ENCODE measurements around the gene ILF2. TPM values are rescaled to one million over a fixed set of nuclear protein-coding genes. Genes with fewer than 3 reads are reported as not detected.

Gene ILF2
- polyA plus RNA-seq, 1 of the 3 experiments (the other 2 are of a cell fraction) = 189 TPM

DNA sequence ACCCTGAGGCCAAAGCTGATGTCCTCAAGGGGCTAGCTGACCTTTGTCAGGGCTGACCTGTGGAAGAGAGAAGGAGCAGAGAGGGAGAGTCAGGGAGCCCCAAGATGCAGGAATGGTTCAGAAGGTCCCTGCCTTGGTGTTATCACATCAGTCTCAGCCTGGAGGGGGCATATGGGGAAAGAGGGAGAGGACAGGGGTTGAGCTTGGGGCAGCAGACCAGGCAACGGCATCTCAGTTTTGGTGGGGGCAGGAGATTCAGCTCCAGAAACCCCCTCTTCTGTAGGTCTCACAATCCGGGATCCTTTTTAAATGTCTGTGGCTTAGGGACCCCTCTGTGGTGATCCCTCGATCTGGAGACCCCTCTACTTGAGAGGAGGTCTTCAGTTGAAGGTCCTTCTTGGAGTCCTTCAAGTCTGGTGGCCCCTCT is 44.3 kb downstream of the ILF2 start (continued):
- TF ChIP-seq, protein P1, sequence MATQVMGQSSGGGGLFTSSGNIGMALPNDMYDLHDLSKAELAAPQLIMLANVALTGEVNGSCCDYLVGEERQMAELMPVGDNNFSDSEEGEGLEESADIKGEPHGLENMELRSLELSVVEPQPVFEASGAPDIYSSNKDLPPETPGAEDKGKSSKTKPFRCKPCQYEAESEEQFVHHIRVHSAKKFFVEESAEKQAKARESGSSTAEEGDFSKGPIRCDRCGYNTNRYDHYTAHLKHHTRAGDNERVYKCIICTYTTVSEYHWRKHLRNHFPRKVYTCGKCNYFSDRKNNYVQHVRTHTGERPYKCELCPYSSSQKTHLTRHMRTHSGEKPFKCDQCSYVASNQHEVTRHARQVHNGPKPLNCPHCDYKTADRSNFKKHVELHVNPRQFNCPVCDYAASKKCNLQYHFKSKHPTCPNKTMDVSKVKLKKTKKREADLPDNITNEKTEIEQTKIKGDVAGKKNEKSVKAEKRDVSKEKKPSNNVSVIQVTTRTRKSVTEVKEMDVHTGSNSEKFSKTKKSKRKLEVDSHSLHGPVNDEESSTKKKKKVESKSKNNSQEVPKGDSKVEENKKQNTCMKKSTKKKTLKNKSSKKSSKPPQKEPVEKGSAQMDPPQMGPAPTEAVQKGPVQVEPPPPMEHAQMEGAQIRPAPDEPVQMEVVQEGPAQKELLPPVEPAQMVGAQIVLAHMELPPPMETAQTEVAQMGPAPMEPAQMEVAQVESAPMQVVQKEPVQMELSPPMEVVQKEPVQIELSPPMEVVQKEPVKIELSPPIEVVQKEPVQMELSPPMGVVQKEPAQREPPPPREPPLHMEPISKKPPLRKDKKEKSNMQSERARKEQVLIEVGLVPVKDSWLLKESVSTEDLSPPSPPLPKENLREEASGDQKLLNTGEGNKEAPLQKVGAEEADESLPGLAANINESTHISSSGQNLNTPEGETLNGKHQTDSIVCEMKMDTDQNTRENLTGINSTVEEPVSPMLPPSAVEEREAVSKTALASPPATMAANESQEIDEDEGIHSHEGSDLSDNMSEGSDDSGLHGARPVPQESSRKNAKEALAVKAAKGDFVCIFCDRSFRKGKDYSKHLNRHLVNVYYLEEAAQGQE (IDR thresholded peaks at IDR 0.05; ENCODE audit: low read depth, low read length) = no peak
- no peak for TF ChIP-seq TCF12 (IDR thresholded peaks at IDR 0.05)
- no peak for TF ChIP-seq RFX5 (IDR thresholded peaks at IDR 0.05; ENCODE audit: low read length)
- TF ChIP-seq, protein P2, sequence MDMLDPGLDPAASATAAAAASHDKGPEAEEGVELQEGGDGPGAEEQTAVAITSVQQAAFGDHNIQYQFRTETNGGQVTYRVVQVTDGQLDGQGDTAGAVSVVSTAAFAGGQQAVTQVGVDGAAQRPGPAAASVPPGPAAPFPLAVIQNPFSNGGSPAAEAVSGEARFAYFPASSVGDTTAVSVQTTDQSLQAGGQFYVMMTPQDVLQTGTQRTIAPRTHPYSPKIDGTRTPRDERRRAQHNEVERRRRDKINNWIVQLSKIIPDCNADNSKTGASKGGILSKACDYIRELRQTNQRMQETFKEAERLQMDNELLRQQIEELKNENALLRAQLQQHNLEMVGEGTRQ (IDR thresholded peaks at IDR 0.05; ENCODE audit: borderline replicate concordance, low read depth, low read length) = no peak
- no peak for TF ChIP-seq FOXM1 (IDR thresholded peaks at IDR 0.05; ENCODE audit: low read depth)
- TF ChIP-seq SIN3A (IDR thresholded peaks at IDR 0.05; ENCODE audit: borderline replicate concordance, low read depth, low read length) = no peak
- no peak for TF ChIP-seq RXRA (IDR thresholded peaks at IDR 0.05; ENCODE audit: borderline replicate concordance, low read depth)
- TF ChIP-seq MEF2A (IDR thresholded peaks at IDR 0.05; ENCODE audit: borderline replicate concordance, low read depth) = no peak
- TF ChIP-seq GABPA (IDR thresholded peaks at IDR 0.05; ENCODE audit: low read depth) = no peak

DNA sequence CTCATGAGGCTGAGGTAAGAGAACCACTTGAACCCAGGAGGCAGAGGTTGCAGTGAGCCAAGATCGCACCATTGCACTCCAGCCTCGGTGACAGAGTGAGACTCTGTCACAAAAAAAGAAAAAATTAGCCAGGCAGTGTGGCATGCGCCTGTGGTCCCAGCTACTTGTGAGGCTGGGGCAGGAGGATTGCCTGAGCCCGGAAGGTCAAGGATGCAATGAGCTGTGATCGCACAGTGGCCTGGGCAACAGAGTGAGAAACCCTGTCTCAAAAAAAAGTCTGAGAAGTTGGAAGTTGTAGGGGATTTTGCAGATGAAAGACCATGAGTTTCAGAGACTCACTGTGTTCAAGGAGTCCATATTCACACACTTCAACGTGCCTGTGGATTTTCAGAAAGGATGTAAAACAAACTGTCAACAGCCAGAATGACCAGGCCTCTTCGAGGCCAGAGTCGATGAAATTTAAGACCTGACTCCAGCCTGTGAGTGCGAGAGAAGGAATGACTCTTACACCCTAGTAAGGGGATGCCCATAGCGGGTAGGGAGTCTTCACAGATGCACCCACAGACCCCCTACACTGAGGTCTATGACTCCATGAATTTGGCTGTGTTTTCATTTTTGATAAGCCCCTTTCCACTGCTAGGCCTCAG is 45.7 kb downstream of the ILF2 start:
- Histone ChIP-seq H3K4me2 (no peak overlapping the region), H3K9me2 (no peaks in the 10 kb centered on the region), H3K9me3 (no peaks in the 10 kb centered on the region), H2AFZ (ENCODE audit: low read depth) (no peak overlapping the region), H4K20me1 (ENCODE audit: insufficient read depth) (no peaks in the 10 kb centered on the region), H3K36me3 (replicated peaks in 1 of 2; ENCODE audit: control insufficient read depth in 1 of 2, insufficient read depth in 2 of 2, low read length in 1 of 2) (no peaks in the 10 kb centered on the region), H3K27ac (ENCODE audit: low read depth in 2 of 2, low read length in 1 of 2) (no peak overlapping the region), H3K27me3 (ENCODE audit: insufficient read depth) (no peaks in the 10 kb centered on the region), H3K9ac (no peak overlapping the region), H3F3A (replicated peaks; ENCODE audit: insufficient read depth) (peaks cover 8% of the 10 kb centered on the region), H3K79me2 (ENCODE audit: insufficient read depth) (no peaks in the 10 kb centered on the region), H3K4me1 (ENCODE audit: control insufficient read depth in 1 of 2, insufficient read depth in 2 of 2, low read depth in 1 of 2, low read length in 1 of 2) (peaks cover 10 to 11% of the 10 kb centered on the region in 2 experiments; a peak in 2 of 4 replicates), H3K4me3 (ENCODE audit: low read depth in 2 of 2, low read length in 1 of 2) (no peak overlapping the region)
- DNase-seq = no peak
- WGBS (ENCODE audit: low lambda C conversion rate) = 88% methylated on average over 10 of the region's 10 CpGs
- ChIA-PET POLR2A (no interaction called here), CTCF (interaction anchor here (8.3 kb wide), 1 partner anchor 9 kb away, joined by 62 read pairs; the partner anchor contains the start of genes S100A14 and S100A16)
- TF ChIP-seq NRF1 (IDR thresholded peaks at IDR 0.05; ENCODE audit: low read depth, low read length) (no peak), GABPA (IDR thresholded peaks at IDR 0.05; ENCODE audit: low read depth) (no peak), FOSL2 (IDR thresholded peaks at IDR 0.05; ENCODE audit: borderline replicate concordance, low read depth) (no peak), TAF1 (IDR thresholded peaks at IDR 0.05; ENCODE audit: borderline replicate concordance, low read depth, low read length) (no peak)
- TF ChIP-seq, protein P3, sequence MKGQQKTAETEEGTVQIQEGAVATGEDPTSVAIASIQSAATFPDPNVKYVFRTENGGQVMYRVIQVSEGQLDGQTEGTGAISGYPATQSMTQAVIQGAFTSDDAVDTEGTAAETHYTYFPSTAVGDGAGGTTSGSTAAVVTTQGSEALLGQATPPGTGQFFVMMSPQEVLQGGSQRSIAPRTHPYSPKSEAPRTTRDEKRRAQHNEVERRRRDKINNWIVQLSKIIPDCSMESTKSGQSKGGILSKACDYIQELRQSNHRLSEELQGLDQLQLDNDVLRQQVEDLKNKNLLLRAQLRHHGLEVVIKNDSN (IDR thresholded peaks at IDR 0.05; ENCODE audit: borderline replicate concordance, low read depth) = no peak
- TF ChIP-seq, protein P4, sequence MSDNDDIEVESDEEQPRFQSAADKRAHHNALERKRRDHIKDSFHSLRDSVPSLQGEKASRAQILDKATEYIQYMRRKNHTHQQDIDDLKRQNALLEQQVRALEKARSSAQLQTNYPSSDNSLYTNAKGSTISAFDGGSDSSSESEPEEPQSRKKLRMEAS (IDR thresholded peaks at IDR 0.05; ENCODE audit: low read depth) = no peak

Measured in SK-N-SH (cell line).